Ascending aorta (tissue), 2 donors: Measurements from ENCODE around the gene ARHGEF10L. TPM values are rescaled to one million over a fixed set of nuclear protein-coding genes. Genes with fewer than 3 reads are reported as not detected.
A peak's percentile ranks its signal among the peaks of the same experiment; 100 is the strongest.

Experiments used
- DNase-seq, 2 donors: peaks; one replicate each; pipeline ENCODE4 v3.0.0-alpha.2; 2019; ENCODE audit warnings: low spot score in 2 of 2
- H3K27ac ChIP-seq, 2 donors: fragments of 200-600 bp; sonication (generic); one replicate each; pipeline ENCODE4 v1.5.1; 2016 to 2017; ENCODE audit warnings: mild to moderate bottlenecking in 1 of 2
- H3K27me3 ChIP-seq: fragments of 200-600 bp; sonication (generic); one replicate; pipeline ENCODE4 v1.5.1; 2017
- H3K36me3 ChIP-seq, 2 donors: fragments of 200-600 bp; sonication (generic); one replicate each; pipeline ENCODE4 v1.5.1; 2016
- H3K4me1 ChIP-seq, 2 donors: fragments of 200-600 bp; sonication (generic); one replicate each; pipeline ENCODE4 v1.5.1; 2016 to 2017; ENCODE audit warnings: mild to moderate bottlenecking in 1 of 2
- H3K4me3 ChIP-seq, 2 donors: fragments of 200-600 bp; sonication (generic); one replicate each; pipeline ENCODE4 v1.5.1; 2016 to 2017; ENCODE audit warnings: mild to moderate bottlenecking in 1 of 2
- H3K9me3 ChIP-seq, 2 donors: fragments of 200-600 bp; sonication (generic); one replicate each; pipeline ENCODE4 v1.5.1; 2016
- intact Hi-C: fragments of 100-400 bp; cut with DNase I; formaldehyde crosslinking; loops from one replicate; pipeline ENCODE4 v1.15.1; 2023
- total RNA-seq: library from RNA; depleted of rRNA; stranded (reverse); fragments of >200 nt; gene quantifications from one replicate; pipeline ENCODE4 v1.1.0, GENCODE V29; 2016
- TF ChIP-seq, protein P1 (sequence below), 3 experiments: fragments of 200-600 bp in 2 of 3; fragments of 450-650 bp in 1 of 3; sonication (generic) in 2 of 3; IDR thresholded peaks; one replicate each; pipeline ENCODE4 v1.5.1; 2016 to 2019; ENCODE audit warnings: antibody characterized with exemption in 3 of 3, mild to moderate bottlenecking in 1 of 3, moderate library complexity in 1 of 3

ARHGEF10L gene
- total RNA-seq, 1 donor from 2014 or later: 177 TPM

DNA sequence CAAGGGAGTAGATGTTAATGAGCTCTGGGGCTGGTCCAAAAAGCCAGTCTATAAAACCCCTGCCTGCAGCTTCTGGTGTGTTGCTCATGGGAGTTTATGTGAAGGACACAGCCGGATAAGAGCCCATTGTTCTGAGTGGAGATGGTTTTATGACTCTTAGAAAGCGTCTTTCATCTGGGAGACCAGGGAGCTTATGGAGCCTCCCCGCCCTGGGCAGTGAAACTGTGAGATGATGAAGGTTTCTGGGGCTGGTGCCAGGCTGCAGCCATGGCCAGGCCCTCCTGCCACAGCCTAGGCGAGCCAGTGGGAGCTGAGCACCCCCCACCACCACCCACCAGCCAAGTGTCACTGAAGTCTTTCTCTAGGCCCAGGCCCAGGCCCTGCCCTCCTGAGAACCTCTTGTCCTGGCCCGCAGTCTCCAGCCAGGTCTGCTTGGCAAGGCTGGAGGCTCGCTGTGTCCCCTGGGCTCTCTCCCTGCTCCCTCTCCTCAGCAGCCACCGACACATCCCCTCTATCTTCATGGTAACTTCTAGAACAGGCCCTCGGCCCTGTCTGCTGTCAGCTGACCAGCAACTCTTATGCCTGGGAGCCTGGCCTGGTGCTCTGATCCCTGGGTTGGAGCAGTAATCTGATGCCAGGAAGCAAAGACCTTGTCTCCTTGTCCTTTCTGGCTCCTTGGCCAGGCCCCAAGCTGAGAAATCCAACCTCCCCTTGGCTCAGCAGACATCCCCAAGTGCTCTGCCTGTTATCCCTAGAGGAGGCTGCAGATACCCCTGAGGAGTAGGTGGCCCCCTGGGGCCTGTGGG lies 7.6 kb upstream of the ARHGEF10L start:
- no peaks in the 10 kb centered on the region for H3K27me3 ChIP-seq
- H3K27ac ChIP-seq: peak overlapping the region; percentile 78 to 92
- H3K4me1 ChIP-seq: peaks cover 12 to 22% of the 10 kb centered on the region in 2 donors
- peak; percentile 31 to 83 for DNase-seq
- no peak overlapping the region for H3K4me3 ChIP-seq
- intact Hi-C loops: no loop called here
- no peaks in the 10 kb centered on the region for H3K9me3 ChIP-seq
- TF ChIP-seq, protein P1, sequence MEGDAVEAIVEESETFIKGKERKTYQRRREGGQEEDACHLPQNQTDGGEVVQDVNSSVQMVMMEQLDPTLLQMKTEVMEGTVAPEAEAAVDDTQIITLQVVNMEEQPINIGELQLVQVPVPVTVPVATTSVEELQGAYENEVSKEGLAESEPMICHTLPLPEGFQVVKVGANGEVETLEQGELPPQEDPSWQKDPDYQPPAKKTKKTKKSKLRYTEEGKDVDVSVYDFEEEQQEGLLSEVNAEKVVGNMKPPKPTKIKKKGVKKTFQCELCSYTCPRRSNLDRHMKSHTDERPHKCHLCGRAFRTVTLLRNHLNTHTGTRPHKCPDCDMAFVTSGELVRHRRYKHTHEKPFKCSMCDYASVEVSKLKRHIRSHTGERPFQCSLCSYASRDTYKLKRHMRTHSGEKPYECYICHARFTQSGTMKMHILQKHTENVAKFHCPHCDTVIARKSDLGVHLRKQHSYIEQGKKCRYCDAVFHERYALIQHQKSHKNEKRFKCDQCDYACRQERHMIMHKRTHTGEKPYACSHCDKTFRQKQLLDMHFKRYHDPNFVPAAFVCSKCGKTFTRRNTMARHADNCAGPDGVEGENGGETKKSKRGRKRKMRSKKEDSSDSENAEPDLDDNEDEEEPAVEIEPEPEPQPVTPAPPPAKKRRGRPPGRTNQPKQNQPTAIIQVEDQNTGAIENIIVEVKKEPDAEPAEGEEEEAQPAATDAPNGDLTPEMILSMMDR (IDR thresholded peaks at IDR 0.05): no peak
- no peaks in the 10 kb centered on the region for H3K36me3 ChIP-seq

DNA sequence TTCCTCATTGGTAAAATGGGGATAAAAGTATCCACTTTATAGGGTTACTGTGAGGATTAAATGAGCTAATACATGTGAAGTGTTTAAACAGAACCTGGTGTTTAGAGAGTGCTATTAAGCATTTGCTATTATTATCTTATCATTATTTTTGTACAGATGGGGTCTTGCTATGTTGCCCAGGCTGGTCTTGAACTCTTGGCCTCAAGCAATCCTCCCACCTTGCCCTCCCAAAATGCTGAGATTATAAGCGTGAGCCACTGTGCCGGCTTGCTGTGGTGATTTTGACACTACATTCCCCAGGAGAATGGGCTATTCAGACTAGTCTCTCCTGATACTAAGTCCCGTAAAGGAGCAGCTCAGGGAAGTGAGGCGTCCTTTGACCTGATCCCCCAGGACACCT lies 6.3 kb upstream of the ARHGEF10L start:
- Histone ChIP-seq H3K36me3 (no peaks in the 10 kb centered on the region), H3K9me3 (no peaks in the 10 kb centered on the region), H3K27ac (peak overlapping the region; percentile 78 to 92), H3K4me3 (no peak overlapping the region), H3K27me3 (no peaks in the 10 kb centered on the region), H3K4me1 (peaks cover 12 to 17% of the 10 kb centered on the region in 2 donors)
- intact Hi-C loops: no loop called here
- TF ChIP-seq, protein P1 (IDR thresholded peaks at IDR 0.05): no peak
- no peak for DNase-seq

DNA sequence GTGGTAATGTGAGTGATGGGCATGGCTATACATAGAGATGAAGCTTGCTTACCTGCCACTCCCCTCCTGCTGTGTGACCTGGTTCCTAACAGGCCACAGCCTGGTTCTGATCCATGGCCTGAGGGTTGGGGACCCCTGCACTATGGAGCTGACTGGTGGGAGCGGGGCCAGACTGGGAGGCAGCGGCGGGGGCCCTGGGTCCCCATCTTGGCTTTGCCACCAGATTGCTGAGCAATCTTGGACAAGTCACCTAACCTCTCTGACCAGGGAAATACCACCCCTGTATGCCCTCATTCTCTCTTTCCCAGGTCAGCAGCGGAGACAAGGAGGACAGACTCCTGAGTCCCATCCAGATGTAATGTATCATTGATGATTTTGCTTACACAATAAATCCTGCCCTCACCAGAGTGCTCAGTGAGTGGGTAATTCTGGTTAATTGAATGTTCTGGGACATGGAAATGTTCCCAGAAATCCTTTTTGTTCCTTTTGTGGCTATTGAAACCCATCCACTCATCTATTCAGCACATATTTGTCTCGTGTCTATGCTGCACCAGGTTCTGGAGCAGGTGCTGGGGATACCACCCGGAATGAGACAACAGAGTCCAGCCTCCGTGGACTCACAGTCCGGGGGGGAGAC lies 4.1 kb upstream of the ARHGEF10L start:
- intact Hi-C loops: no loop called here
- Histone ChIP-seq H3K4me1 (peaks cover 21 to 26% of the 10 kb centered on the region in 2 donors), H3K27ac (peak overlapping the region; percentile 1 to 8), H3K27me3 (no peaks in the 10 kb centered on the region), H3K9me3 (no peaks in the 10 kb centered on the region), H3K4me3 (no peak overlapping the region), H3K36me3 (no peaks in the 10 kb centered on the region)
- DNase-seq: no peak
- TF ChIP-seq, protein P1 (IDR thresholded peaks at IDR 0.05): no peak

DNA sequence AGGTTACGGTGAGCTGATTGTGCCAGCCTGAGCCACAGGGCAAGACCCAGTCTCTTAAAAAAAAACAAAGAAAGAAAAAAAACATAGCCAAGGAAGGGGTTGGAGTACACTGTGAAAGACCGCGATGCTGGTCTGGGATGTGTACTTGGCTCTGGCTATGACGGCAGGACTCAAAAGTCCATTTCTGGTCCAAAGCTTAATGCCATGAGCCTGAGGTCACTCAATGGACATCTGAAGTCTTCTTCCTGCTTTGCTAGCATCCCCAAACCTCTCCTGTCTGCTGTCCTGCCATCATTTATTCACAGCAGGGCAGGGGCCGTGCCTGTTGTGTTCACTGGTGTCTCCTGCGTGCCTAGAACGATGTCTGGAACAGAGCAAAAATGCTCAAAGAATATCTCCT lies 1.5 kb upstream of the ARHGEF10L start:
- DNase-seq: no peak
- Histone ChIP-seq H3K9me3 (no peaks in the 10 kb centered on the region), H3K36me3 (no peaks in the 10 kb centered on the region), H3K27ac (peak overlapping the region; percentile 97 to 98), H3K4me1 (peaks cover 9 to 27% of the 10 kb centered on the region in 2 donors), H3K27me3 (no peaks in the 10 kb centered on the region), H3K4me3 (peak overlapping the region in 1 of 2 donors; percentile 11)
- intact Hi-C loops: loop anchor here (2.0 kb wide), 1 partner anchor 31 kb away; no protein-coding TSS in a partner anchor
- TF ChIP-seq, protein P1 (IDR thresholded peaks at IDR 0.05): no peak

DNA sequence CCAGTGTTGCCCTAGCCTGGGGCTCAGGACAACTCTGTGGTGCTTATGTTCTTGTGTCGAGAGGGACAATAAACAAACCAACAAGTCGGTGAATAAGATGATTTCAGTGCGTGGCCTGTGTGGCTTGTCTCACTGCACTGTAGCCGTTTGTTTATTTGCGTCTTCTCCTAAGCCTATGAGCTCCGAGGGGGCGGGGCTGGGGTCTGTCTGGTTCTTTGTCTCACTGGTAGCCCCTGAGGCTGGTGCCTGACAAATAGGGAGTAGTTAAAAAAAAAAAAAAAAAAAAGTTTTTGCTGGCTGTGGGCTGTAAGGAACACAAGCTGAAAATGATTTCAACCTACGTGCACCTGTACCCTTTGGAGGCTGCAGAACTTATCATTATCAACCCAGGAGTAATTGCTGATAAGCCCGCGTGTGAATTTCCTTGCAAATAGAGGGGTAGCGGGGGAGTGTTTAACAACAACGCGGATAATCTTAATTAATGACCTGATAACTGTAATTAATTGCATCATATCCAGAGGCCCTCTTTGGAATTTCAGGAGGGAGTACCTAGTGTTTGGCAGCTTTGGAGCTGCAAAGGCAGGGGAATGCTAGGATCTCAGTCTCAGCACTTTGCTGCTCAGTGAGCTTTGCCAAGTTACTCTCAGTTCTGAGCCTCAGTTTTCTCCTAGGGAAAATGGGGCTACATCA lies 925 bp upstream of the ARHGEF10L start:
- H3K36me3 ChIP-seq: no peaks in the 10 kb centered on the region
- H3K9me3 ChIP-seq: no peaks in the 10 kb centered on the region
- DNase-seq: peak; percentile 39 to 83
- TF ChIP-seq, protein P1 (IDR thresholded peaks at IDR 0.05): no peak
- no peaks in the 10 kb centered on the region for H3K27me3 ChIP-seq
- H3K27ac ChIP-seq: peak overlapping the region; percentile 97 to 98
- intact Hi-C loops: loop anchor here (2.0 kb wide), 1 partner anchor 30 kb away; no protein-coding TSS in a partner anchor
- peaks cover 9 to 32% of the 10 kb centered on the region in 2 donors for H3K4me1 ChIP-seq
- peak overlapping the region; percentile 60 to 65 for H3K4me3 ChIP-seq
